Left colon (tissue), 2 donors: ENCODE measurements around the gene MSL3B. TPM values are rescaled to one million over a fixed set of nuclear protein-coding genes. Genes with fewer than 3 reads are reported as not detected.
A peak's percentile ranks its signal among the peaks of the same experiment; 100 is the strongest.

Source experiments
- ATAC-seq: fragments of 200-7000 bp; cut with Tn5 transposase; one replicate; pipeline ENCODE4 v1.9.1; 2020; ENCODE audit warnings: mild to moderate bottlenecking, moderate library complexity
- DNase-seq, 2 donors: peaks; one replicate each; pipeline ENCODE4 v3.0.0-alpha.2; 2020
- intact Hi-C, 2 donors: fragments of 100-400 bp; cut with DNase I in 1 of 2; cut with micrococcal nuclease in 1 of 2; formaldehyde crosslinking; loops; one replicate each; pipeline versions ENCODE4 v1.11.2 to v1.14.0; 2022; cut with DNase I, micrococcal nuclease
- total RNA-seq, 2 donors: library from RNA; stranded (reverse); fragmentation: NEBNext Ultra II Directional; extraction: Animal tissue kit (Norgen Biotek cat#: 25700); gene quantifications; one replicate each; pipeline ENCODE4 v1.2.1, GENCODE V29; 2021
- donor health status: DM: no; HTN: no; CAD: no.
- donor health status: DM: yes; HTN: yes; CAD: no.

The MSL3B gene

GRCh38 chr2:233821196-233821595, 47.0 kb downstream of the MSL3B start:
- intact Hi-C loops, result no loop called here
- DNase-seq (no peak), ATAC-seq (no peak)

DNA sequence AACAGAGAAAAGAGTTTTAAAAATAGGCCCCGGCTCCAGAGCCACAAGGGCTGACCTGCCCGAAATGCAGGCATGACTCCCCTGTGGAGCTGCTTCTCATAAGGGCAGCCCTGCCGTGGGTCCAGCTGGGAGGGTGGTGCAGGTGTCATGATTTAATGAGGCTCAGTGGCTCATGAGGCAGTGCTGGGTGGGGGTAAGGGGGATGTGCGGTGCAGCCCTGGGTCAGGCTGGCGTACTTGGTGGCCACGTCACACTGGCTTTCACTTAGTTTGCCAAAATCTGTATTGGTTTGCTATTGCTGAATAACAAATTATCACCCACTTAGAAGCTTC, 47.4 kb downstream of the MSL3B start:
- DNase-seq (no peak), ATAC-seq (no peak)
- intact Hi-C loops, result no loop called here

GRCh38 chr2:233819884-233820773, 48.1 kb downstream of the MSL3B start:
- DNase-seq, result no peak
- no peak for ATAC-seq
- intact Hi-C loops, result no loop called here

DNA sequence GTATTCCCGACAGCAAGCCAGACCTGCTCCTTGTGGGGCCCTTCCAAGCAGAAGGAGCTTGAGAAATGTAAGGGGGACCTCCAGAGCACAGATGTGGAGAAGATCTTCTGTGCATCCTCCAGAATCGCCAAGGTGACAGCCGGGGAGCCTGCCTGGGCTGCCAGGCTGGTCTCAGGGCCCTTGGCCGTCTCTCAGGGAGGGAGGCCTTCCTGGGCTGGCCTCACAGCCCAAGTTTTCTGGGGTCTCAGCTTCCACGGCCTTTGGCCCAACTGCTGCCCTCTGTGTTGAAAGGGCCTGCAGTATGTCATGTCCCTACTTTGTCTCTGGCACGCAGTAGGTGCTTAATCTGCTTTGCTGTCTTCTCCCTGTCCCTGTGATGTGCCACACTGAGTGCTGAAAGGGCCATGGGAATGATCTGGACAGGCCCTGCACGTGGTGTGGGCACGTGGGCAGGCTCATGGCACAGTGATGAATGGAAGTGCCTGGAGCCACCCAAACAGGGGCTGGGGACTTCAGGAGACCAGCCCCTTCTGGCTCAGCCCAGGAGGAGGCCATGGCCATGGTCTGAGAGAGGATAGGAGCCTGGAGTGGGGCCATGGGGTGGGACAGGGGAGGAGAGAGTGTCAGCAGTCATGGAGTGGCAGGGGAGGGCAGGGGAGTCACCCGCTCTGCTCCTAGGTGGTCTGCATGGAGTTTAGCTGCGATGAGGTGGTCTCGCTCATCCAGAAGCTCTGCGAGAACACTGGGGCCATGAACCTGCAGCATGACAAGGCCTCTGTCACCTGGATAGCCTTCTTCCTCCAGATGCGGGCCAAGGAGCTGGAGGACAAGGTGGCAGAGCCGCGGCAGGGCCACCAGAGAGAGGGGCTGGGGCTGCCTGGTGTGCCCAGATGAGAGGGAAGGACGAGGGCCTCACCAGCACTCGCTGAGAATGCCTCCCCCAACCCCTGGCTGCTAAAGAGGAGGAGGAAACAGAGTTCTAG, 49.3 kb downstream of the MSL3B start:
- ATAC-seq (no peak), DNase-seq (no peak)
- intact Hi-C loops, result no loop called here

- ATAC-seq, result peak; percentile 51
- DNase-seq, result no peak
- intact Hi-C loops, result no loop called here
These were observed 50.1 kb downstream of the MSL3B start for GRCh38 chr2:233817995-233818638.

DNA sequence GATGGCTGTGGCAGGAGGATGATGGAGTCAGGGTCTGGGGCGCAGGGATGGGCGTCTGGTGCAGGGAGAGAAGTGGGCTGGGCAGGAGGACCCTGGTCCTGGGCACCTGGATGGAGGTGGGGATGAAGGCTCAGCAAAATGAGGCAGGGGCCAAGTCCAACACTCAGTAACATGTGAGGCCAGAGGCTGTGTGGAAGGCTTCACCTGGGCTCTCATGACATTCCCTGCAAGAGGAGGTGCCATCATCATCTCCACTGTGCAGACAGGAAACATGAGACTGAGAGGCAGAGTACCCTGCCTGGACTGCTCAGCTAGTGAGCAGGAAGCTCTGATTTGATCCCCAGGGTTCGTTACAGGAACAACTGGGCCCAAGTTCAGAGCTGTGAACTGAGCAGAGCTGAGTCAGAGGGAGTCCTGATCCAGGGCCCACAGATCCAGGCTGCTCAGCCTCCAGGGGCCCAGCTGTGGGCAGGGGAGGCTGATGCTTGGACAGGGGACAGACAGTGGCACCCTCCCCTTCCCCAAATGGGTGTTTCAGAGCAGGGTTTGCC, 50.8 kb downstream of the MSL3B start:
- no peak for DNase-seq
- intact Hi-C loops, result no loop called here
- no peak for ATAC-seq

DNA sequence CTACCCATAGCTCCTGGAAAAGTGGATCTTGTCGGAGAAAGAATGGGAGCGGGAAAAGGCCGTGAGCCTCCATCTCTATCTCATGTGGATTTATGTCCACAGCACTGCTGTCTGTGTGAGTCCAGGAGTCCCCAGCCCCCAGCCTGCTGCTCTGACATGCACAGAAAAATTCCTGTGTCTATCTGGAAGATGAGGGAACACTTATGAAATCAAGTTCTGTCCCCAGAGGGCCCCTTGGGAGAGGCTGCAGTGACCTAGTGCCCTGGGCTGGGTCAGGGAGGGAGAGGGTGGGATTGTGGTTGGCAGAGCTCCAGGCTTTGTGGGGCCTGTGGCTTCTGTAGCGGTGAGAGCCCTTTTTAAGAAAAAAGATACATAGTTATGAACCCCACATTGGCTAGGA, 51.4 kb downstream of the MSL3B start:
- DNase-seq, result no peak
- intact Hi-C loops, result no loop called here
- no peak for ATAC-seq

GRCh38 chr2:233816334-233816733, 51.9 kb downstream of the MSL3B start:
- DNase-seq (no peak), ATAC-seq (no peak)
- intact Hi-C loops, result no loop called here

GRCh38 chr2:233815861-233816260, 52.3 kb downstream of the MSL3B start:
- ATAC-seq, result no peak
- no peak for DNase-seq
- intact Hi-C loops, result no loop called here

Other genes with a start within 250 kb of the MSL3B start
- gene UGT1A10, start 231.9 kb downstream of the MSL3B start, total RNA-seq, result 100 to 1,000 TPM in 1 of 2 donors, 10 to 100 TPM in 1; 84.8 to 112 TPM
- gene UGT1A9, start 196.5 kb downstream of the MSL3B start, total RNA-seq, result 1 to 10 TPM; 4.1 to 5.2 TPM
- gene UGT1A7, start 186.5 kb downstream of the MSL3B start, total RNA-seq, result 1 to 10 TPM; 5.6 to 6.8 TPM
- 10 to 100 TPM in 1 of 2 donors, 1 to 10 TPM in 1; 6.4 to 10.2 TPM for gene UGT1A6, start 175.5 kb downstream of the MSL3B start, total RNA-seq
- gene UGT1A5, start 155.5 kb downstream of the MSL3B start, total RNA-seq, result 1 to 10 TPM; 2.1 to 3.7 TPM
- 1 to 10 TPM; 2.2 to 4.0 TPM for gene UGT1A4, start 149.7 kb downstream of the MSL3B start, total RNA-seq
- 1 to 10 TPM; 2.0 to 3.0 TPM for gene UGT1A3, start 139.3 kb downstream of the MSL3B start, total RNA-seq
- 10 to 100 TPM in 1 of 2 donors, 1 to 10 TPM in 1; 4.0 to 13.6 TPM for gene UGT1A1, start 108.1 kb downstream of the MSL3B start, total RNA-seq
- under 1 TPM in 1 of 2 donors, not detected in 1; 0.24 TPM for gene MROH2A, start 90.1 kb downstream of the MSL3B start, total RNA-seq
- gene HJURP, start 13.9 kb downstream of the MSL3B start, total RNA-seq, result 1 to 10 TPM; 1.7 to 6.3 TPM
- gene TRPM8, start 49.0 kb upstream of the MSL3B start, total RNA-seq, result not detected
- gene SPP2, start 182.3 kb upstream of the MSL3B start, total RNA-seq, result not detected